K562 (cell line): ENCODE data around the gene SNRNP200. TPM values are rescaled to one million over a fixed set of nuclear protein-coding genes. Genes with fewer than 3 reads are reported as not detected.

ENCODE experiments used
- CC2D1A ChIP-seq: fragments of 450-650 bp; IDR thresholded peaks from 2 replicates; pipeline ENCODE4 v1.6.1; 2017; ENCODE audit warnings: mild to moderate bottlenecking
- HDAC8 ChIP-seq: fragments of 450-650 bp; IDR thresholded peaks from 2 replicates; pipeline ENCODE4 v1.6.1; 2016; ENCODE audit warnings: mild to moderate bottlenecking, missing genetic modification characterization, moderate library complexity, missing compliant biosample characterization
- HEY1 ChIP-seq: fragments of 250-450 bp; sonication (Bioruptor Pico); IDR thresholded peaks from 2 replicates; pipeline ENCODE4 v1.5.0; 2020; ENCODE audit warnings: mild to moderate bottlenecking, moderate library complexity, borderline replicate concordance
- JUN ChIP-seq, 2 experiments: sonication (generic) in 1 of 2; formaldehyde crosslinking in 1 of 2; IDR thresholded peaks; 2 replicates each; pipeline versions ENCODE4 v1.6.1 to v1.8.0; 2012 to 2022; ENCODE audit warnings: borderline replicate concordance in 2 of 2, mild to moderate bottlenecking in 2 of 2, improper control_type of control experiment in 1 of 2, low read depth in 1 of 2, low read length in 1 of 2, missing genetic modification reagents in 1 of 2
- MCM2 ChIP-seq: fragments of 450-650 bp; IDR thresholded peaks from 2 replicates; pipeline ENCODE4 v1.6.1; 2017; ENCODE audit warnings: low read depth, mild to moderate bottlenecking
- NELFE ChIP-seq: IDR thresholded peaks from 2 replicates; pipeline ENCODE4 v1.6.1; 2011; ENCODE audit warnings: mild to moderate bottlenecking; ENCODE audit not compliant: insufficient read depth, insufficient read length
- PCBP2 ChIP-seq: fragments of 200-400 bp; formaldehyde crosslinking; IDR thresholded peaks from 2 replicates; pipeline ENCODE4 v1.6.1; 2018; ENCODE audit warnings: low read length, low read depth, mild to moderate bottlenecking, moderate library complexity; ENCODE audit not compliant: poor library complexity, severe bottlenecking
- POLR2A ChIP-seq: fragments of 450-650 bp; conservative IDR thresholded peaks from 2 replicates; pipeline ENCODE4 v1.6.1; 2016
- STAT5A ChIP-seq: IDR thresholded peaks from 2 replicates; pipeline ENCODE4 v1.6.1; 2012; ENCODE audit warnings: low read length, inconsistent platforms, borderline replicate concordance
- TAF1 ChIP-seq: IDR thresholded peaks from 2 replicates; pipeline ENCODE4 v1.6.1; 2011; ENCODE audit warnings: mild to moderate bottlenecking, low read length, moderate library complexity; ENCODE audit not compliant: insufficient read depth, control insufficient read depth, severe bottlenecking; ENCODE audit errors: extremely low read depth
- TCF7 ChIP-seq: sonication (generic); IDR thresholded peaks from 2 replicates; pipeline ENCODE4 v1.6.1; 2016; ENCODE audit warnings: antibody characterized with exemption, borderline replicate concordance
- ZNF431 ChIP-seq: sonication (generic); formaldehyde crosslinking; IDR thresholded peaks from 2 replicates; pipeline ENCODE4 v1.8.0; 2022; ENCODE audit warnings: mild to moderate bottlenecking, missing genetic modification reagents
- ZNF79 ChIP-seq: fragments of 250-450 bp; sonication (Bioruptor Pico); IDR thresholded peaks from 2 replicates; pipeline ENCODE4 v1.4.0; 2020; ENCODE audit warnings: low read depth, mild to moderate bottlenecking, moderate library complexity
- polyA plus RNA-seq, 8 experiments: library from polyadenylated mRNA; depleted of rRNA in 4 of 8; stranded (reverse) in 5 of 8; unstranded in 3 of 8; fragments of >200 nt; fragmentation: Nextera tagmentation in 2 of 8; fragmentation: Illumina TruSeq in 1 of 8; extraction: Ambion mirVana in 2 of 8; extraction: Trizol in 1 of 8; gene quantifications; 2 replicates each; pipeline versions ENCODE4 v1.2.1 to v1.2.3, GENCODE V29; 2011 to 2014; ENCODE audit warnings: inconsistent platforms in 1 of 8, missing spikeins in 1 of 8
- total RNA-seq, 7 experiments: library from RNA; depleted of rRNA in 6 of 7; stranded (reverse); fragments of >200 nt in 6 of 7; fragmentation: Illumina TruSeq in 2 of 7; extraction: Trizol in 2 of 7; gene quantifications; 2 replicates each; pipeline versions ENCODE4 v1.2.1 to v1.2.3, GENCODE V29; 2011 to 2021; ENCODE audit warnings: low replicate concordance in 1 of 7
- TF ChIP-seq, protein P1 (sequence below): fragments of 450-650 bp; formaldehyde crosslinking; IDR thresholded peaks from 2 replicates; pipeline ENCODE4 v1.4.0; 2022; ENCODE audit warnings: missing genetic modification characterization
- TF ChIP-seq, protein P2 (sequence below), 2 experiments: fragments of 450-650 bp in 1 of 2; sonication (generic) in 1 of 2; formaldehyde crosslinking in 1 of 2; IDR thresholded peaks in 1 of 2; conservative IDR thresholded peaks in 1 of 2; 2 replicates each; pipeline versions ENCODE4 v1.6.1 to v1.8.1; 2016 to 2023; ENCODE audit warnings: mild to moderate bottlenecking in 2 of 2, moderate library complexity in 2 of 2, inconsistent platforms in 1 of 2, missing genetic modification reagents in 1 of 2
- TF ChIP-seq, protein P3 (sequence below), 2 experiments: fragments of 200-800 bp in 1 of 2; sonication (Bioruptor generic) in 1 of 2; sonication (generic) in 1 of 2; formaldehyde crosslinking in 1 of 2; IDR thresholded peaks in 1 of 2; conservative IDR thresholded peaks in 1 of 2; 2 replicates each; pipeline versions ENCODE4 v1.5.0 to v1.6.1; 2016 to 2020; ENCODE audit warnings: missing compliant biosample characterization in 1 of 2, missing genetic modification characterization in 1 of 2, missing genetic modification reagents in 1 of 2
- TF ChIP-seq, protein P4 (sequence below): fragments of 450-650 bp; conservative IDR thresholded peaks from 2 replicates; pipeline ENCODE4 v1.6.1; 2016; ENCODE audit warnings: missing genetic modification characterization, low read depth, mild to moderate bottlenecking, control low read depth, missing compliant biosample characterization
- TF ChIP-seq, protein P5 (sequence below): sonication (generic); formaldehyde crosslinking; IDR thresholded peaks from 2 replicates; pipeline ENCODE4 v1.8.1; 2023; ENCODE audit warnings: mild to moderate bottlenecking, missing genetic modification reagents

SNRNP200 gene
- total and polyA plus RNA-seq, 9 of the 15 experiments (the other 6 are each of a cell fraction or from before 2014, with no cell fraction given), result 76.1 to 231 (median 155) TPM

DNA sequence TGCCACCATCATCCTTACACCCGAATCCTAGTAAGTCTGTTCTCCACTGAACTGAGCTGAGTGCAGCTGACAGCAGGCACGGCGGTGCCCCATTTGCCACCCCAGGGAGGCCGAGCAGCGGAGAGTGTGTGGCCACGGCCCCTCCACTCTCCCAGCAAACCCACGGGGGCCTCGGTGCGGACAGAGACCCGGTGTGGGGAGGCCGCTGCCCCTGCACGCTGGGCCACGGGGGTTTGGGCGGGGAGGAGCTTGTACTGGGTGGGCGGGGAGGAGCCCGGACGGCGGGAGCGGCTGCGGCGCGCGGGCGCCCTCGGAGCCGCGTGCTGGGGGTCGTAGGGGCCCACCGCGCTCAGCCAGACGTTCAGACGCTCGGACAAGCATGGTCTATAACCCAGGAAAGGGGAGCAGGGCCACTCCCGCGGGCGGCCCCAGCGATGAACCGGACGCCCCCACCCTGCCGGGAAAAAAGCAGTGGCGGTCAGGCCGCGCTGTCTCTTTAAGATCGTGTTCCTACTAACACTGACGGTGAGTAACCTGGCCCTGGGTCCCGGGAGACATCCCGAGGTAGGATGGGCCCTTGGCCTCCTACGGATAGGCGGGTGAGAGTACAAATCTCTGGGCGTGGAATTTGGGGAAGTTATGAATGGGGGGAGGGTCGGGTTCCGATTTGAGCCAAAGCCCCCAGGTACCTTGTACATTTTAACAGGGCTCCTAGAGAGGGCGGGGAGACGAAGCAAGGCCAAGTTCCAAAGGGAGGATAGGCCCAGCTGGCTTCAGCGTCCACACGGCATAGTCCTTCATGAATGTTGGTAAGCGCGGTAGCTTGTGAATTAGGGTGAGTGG lies 19.9 kb upstream of the SNRNP200 start, which contains the start of gene ITPRIPL1 (continued):
- TF ChIP-seq PCBP2, result no peak
- no peak for TF ChIP-seq NELFE
- TF ChIP-seq, protein P1, sequence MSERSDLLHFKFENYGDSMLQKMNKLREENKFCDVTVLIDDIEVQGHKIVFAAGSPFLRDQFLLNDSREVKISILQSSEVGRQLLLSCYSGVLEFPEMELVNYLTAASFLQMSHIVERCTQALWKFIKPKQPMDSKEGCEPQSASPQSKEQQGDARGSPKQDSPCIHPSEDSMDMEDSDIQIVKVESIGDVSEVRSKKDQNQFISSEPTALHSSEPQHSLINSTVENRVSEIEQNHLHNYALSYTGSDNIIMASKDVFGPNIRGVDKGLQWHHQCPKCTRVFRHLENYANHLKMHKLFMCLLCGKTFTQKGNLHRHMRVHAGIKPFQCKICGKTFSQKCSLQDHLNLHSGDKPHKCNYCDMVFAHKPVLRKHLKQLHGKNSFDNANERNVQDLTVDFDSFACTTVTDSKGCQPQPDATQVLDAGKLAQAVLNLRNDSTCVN (CRISPR knock-in tag), result no peak
- TF ChIP-seq, protein P2, sequence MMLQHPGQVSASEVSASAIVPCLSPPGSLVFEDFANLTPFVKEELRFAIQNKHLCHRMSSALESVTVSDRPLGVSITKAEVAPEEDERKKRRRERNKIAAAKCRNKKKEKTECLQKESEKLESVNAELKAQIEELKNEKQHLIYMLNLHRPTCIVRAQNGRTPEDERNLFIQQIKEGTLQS (IDR thresholded peaks at IDR 0.05), result no peak
- TF ChIP-seq, protein P2 (CRISPR knock-in tag; conservative IDR thresholded peaks at IDR 0.05), result no peak
- no peak for TF ChIP-seq ZNF431
- no peak for TF ChIP-seq JUN (IDR thresholded peaks at IDR 0.05; ENCODE audit: borderline replicate concordance, low read depth, low read length)
- no peak for TF ChIP-seq JUN (CRISPR knock-in tag; IDR thresholded peaks at IDR 0.05; ENCODE audit: borderline replicate concordance)
- no peak for TF ChIP-seq MCM2
- no peak for TF ChIP-seq HEY1 (CRISPR knock-in tag)
- TF ChIP-seq CC2D1A, result no peak
- TF ChIP-seq, protein P3, sequence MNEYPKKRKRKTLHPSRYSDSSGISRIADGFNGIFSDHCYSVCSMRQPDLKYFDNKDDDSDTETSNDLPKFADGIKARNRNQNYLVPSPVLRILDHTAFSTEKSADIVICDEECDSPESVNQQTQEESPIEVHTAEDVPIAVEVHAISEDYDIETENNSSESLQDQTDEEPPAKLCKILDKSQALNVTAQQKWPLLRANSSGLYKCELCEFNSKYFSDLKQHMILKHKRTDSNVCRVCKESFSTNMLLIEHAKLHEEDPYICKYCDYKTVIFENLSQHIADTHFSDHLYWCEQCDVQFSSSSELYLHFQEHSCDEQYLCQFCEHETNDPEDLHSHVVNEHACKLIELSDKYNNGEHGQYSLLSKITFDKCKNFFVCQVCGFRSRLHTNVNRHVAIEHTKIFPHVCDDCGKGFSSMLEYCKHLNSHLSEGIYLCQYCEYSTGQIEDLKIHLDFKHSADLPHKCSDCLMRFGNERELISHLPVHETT (CRISPR knock-in tag; conservative IDR thresholded peaks at IDR 0.05 in 1 of 2, IDR thresholded peaks at IDR 0.05 in 1 of 2), result no peak
- TF ChIP-seq, protein P4, sequence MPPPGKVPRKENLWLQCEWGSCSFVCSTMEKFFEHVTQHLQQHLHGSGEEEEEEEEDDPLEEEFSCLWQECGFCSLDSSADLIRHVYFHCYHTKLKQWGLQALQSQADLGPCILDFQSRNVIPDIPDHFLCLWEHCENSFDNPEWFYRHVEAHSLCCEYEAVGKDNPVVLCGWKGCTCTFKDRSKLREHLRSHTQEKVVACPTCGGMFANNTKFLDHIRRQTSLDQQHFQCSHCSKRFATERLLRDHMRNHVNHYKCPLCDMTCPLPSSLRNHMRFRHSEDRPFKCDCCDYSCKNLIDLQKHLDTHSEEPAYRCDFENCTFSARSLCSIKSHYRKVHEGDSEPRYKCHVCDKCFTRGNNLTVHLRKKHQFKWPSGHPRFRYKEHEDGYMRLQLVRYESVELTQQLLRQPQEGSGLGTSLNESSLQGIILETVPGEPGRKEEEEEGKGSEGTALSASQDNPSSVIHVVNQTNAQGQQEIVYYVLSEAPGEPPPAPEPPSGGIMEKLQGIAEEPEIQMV (tag), result no peak
- TF ChIP-seq POLR2A, result 0 out of 2 replicates have a peak, but pooled peaks have one; percentile 46
- TF ChIP-seq TAF1, result peak; percentile 9
- TF ChIP-seq, protein P5, sequence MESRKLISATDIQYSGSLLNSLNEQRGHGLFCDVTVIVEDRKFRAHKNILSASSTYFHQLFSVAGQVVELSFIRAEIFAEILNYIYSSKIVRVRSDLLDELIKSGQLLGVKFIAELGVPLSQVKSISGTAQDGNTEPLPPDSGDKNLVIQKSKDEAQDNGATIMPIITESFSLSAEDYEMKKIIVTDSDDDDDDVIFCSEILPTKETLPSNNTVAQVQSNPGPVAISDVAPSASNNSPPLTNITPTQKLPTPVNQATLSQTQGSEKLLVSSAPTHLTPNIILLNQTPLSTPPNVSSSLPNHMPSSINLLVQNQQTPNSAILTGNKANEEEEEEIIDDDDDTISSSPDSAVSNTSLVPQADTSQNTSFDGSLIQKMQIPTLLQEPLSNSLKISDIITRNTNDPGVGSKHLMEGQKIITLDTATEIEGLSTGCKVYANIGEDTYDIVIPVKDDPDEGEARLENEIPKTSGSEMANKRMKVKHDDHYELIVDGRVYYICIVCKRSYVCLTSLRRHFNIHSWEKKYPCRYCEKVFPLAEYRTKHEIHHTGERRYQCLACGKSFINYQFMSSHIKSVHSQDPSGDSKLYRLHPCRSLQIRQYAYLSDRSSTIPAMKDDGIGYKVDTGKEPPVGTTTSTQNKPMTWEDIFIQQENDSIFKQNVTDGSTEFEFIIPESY (CRISPR knock-in tag), result peak; percentile 56; the same call in 1 of the 2 replicates
- no peak for TF ChIP-seq TCF7
- no peak for TF ChIP-seq ZNF79
- no peak for TF ChIP-seq HDAC8 (tag)
- no peak for TF ChIP-seq STAT5A
